GM21390 (cell line): Measurements from ENCODE around the gene PSORS1C2.
A peak's percentile ranks its signal among the peaks of the same experiment; 100 is the strongest.
"Not testable (repeated sequence)": the region's sequence is repeated elsewhere in the genome, so short reads cannot be mapped to it uniquely, and the experiment has no call there.

Experiments used
- ATAC-seq: cut with Tn5 transposase; IDR thresholded peaks from one replicate; pipeline ENCODE4 v1.9.1; 2021; ENCODE audit not compliant: unreplicated experiment

PSORS1C2 gene

GRCh38 chr6:31168606-31169005, 29.7 kb upstream of the PSORS1C2 start:
- ATAC-seq, result no peak

DNA sequence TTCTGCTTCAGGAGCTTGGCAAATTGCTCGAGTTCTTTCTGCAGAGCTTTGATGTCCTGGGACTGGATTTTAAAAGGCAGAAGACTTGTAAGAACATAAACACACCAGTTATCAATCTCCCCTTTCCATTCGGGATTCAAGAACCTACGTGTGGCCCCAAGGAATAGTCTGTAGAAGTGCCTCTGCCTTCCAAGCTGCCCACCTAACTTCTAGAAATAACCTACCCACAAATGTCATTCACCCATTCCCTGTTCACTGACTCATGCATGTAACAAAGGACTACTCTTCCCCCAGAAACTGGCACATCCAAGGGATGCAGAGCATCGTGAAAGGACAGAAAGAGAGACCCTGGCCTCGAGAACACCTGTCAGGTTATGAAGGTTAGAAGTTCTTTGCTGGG, 27.1 kb upstream of the PSORS1C2 start:
- ATAC-seq, result no peak

- peak; percentile 55 for ATAC-seq
Observed at GRCh38 chr6:31165064-31165832, 26.4 kb upstream of the PSORS1C2 start.

DNA sequence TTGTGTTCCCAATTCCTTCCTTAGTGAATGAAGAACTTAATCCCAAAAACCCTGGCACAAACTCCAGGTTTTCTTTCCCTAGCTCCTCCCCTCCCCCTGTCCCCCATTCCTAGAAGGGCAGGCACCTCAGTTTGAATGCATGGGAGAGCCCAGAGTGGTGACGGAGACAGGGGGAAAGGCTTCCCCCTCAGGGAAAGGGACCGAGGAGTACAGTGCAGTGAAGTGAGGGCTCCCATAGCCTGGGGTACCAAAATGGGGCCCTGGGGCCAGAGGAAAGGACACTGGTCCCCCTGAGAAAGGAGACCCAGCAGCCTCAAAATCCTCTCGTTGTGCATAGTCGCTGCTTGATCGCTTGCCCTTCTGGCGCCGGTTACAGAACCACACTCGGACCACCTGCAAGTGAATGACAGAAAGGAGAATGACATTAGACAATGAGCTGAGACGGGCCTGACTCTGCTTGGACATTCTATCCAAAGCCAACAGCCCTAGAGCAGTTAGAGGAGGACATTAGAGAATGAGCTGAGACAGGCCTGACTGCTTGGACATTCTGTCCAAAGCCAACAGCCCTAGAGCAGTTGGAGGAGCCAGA, 25.7 kb upstream of the PSORS1C2 start:
- not testable (repeated sequence) for ATAC-seq

DNA sequence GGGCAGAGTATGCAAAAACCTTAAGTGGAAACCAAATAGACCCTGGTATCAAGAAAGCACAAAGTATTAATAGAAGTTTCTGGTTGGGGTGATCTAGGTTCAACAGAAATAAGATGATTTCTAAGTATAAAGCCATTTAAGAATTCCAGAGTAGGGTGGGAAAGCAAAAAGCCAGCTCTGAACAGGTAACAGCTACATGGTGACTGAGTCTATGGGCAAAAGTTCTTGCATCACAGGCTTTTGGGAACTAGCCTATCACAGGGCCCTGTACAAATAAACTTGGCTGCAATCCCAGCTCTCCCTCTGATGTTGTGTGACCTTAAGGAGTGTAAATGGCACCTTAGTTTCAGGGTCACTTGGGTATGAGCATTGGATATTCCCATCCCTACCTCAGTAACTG, 25.1 kb upstream of the PSORS1C2 start:
- ATAC-seq, result no peak

DNA sequence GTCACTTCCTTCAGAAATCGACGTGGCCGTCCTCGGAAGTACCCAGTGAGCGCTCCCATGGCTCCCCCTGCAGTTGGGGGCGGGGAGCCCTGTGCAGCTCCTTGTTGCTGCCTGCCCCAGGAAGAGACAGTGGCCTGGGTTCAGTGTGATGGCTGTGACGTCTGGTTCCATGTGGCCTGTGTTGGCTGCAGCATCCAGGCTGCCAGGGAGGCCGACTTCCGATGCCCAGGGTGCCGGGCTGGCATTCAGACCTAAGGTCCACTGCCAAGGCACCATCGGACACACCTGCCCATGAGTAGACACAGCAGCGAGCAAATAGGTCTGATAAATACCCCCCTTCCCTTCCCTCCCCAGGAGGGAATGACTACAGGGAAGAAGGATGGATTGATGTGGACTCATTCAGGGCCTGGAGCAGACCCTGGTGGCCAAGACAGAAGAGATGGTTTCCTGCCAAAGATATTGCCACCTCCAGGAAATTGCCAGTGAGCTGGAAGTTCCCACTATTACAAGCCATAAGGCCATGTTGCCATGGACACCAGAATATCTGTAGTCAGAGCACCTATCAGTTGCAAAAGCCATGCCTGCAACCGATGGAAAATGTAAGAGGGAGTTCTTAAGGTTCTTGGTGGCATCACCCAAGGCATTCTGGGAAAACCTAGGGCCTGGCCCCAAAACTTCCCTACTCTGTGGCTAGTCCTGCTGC, 23.7 kb upstream of the PSORS1C2 start:
- no peak for ATAC-seq

DNA sequence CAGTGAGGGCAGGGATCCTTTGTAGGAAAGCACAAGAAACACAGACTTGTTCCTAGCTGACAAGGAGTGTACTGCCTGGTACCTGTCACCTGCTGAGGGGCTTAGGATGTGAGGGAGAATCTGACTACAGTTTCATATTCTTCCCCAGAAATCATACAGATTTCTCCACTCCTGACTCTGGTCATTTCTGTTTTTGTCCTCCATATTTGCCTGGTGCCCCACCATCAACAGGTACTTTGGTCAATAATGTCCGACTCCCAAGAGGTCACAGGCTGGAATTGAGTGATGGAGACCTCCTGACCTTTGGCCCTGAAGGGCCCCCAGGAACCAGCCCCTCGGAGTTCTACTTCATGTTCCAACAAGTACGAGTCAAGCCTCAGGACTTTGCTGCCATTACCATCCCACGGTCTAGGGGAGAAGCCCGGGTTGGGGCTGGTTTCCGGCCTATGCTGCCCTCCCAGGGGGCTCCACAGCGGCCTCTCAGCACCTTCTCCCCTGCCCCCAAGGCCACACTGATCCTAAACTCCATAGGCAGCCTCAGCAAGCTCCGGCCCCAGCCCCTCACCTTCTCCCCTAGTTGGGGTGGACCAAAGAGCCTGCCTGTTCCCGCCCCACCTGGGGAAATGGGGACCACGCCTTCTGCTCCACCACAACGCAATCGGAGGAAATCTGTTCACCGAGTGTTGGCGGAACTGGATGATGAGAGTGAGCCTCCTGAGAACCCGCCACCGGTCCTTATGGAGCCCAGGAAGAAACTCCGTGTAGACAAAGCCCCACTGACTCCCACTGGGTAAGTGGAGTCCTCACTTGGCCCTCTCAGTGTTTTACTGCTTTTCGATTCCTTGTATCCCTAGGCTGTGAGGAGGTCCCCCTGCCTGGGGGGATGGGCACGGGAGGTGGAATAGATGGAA, 22.6 kb upstream of the PSORS1C2 start:
- no peak for ATAC-seq

DNA sequence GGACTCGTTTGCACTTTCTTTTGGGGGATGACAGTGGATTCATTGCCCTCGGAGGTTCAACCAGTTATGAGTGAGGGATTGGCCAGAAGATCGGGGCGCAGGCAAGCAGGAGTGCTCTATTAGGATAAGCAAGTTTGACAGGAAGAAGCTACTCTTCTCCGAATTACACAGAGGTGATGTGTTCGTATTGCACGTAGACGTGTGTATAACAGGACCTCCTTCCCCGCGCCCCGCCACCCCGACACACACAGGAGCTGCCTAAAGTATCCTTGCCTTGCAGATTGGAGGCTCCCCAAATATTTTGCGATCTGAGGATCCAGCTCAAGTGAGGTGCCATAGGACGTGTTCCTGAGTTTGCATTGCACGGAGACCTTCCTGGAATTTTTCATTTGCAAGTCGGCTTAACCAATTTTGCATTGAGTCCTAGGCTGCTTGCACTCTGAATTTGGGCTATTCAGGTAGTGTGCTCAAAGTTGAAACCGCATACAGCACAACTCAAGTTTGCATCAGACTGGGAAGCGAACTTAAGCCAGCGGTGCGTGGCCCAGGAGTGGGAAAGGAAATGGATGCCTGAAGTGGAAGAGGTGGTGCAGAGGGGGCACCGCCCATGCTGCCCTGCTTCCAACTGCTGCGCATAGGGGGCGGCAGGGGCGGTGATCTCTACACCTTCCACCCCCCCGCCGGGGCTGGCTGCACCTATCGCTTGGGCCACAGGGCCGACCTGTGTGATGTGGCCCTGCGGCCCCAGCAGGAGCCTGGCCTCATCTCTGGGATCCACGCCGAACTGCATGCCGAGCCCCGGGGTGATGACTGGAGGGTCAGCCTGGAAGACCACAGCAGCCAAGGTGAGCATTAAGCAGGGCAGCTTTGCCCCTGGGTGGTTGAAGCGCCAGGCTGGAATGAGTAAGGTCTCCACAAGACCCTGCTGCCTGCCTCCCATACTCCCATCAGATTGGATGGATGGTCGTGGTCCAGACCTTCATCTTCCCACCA, 20.3 kb upstream of the PSORS1C2 start:
- ATAC-seq, result no peak

GRCh38 chr6:31158140-31158862, 19.4 kb upstream of the PSORS1C2 start, which contains the start of gene TCF19:
TCF19 (plus strand) TSS chr6:31158589; CDS start chr6:31159470, 881 bp downstream.
- ATAC-seq, result peak; percentile 79

- ATAC-seq, result no peak
Observed at GRCh38 chr6:31157513-31158139, 18.8 kb upstream of the PSORS1C2 start, which contains the start of gene CCHCR1. CCHCR1 (minus strand) TSS chr6:31157802; CDS start chr6:31157600, 202 bp downstream.

DNA sequence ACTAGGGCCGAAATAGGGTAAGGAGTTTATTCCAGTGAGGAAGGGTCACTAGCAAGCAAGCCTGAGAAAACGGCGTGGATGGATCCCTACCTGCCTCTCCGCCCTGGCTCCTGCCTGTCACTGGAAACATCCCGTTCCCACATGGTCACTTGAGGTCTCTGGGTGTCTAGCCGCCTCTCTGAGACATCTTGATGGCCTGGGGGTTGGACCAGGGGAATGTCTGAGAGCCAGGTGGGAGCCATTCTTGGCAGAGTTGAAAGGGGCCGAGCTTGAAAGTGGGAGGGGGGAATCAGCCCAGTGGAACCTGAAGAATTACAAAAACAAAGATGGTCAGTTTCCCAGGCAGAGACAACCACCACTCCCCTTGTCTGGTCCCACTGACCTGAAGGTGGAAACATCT, 17.8 kb upstream of the PSORS1C2 start:
- no peak for ATAC-seq

DNA sequence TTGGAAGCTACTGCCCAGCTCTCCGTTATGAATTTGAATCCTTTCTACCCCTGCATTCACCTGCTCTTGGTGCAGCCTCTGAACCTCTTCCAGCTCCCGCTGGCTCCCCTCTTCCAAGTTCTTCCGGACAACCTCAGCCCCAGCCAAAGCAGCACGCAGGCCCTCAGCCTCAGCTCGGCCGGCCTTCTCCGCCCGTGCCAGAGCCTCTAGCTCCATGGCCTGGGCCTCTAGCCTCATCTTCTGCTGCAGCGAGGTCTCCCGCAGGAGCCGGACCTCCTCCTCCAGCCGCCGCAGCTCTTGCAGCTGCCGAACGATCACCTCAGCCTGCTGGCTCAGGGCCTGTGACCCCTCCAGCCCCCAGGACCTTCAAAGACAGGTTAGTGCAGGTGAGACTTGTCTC, 15.6 kb upstream of the PSORS1C2 start:
- no peak for ATAC-seq

- no peak for ATAC-seq
Observed at GRCh38 chr6:31152781-31153180, 13.9 kb upstream of the PSORS1C2 start.

DNA sequence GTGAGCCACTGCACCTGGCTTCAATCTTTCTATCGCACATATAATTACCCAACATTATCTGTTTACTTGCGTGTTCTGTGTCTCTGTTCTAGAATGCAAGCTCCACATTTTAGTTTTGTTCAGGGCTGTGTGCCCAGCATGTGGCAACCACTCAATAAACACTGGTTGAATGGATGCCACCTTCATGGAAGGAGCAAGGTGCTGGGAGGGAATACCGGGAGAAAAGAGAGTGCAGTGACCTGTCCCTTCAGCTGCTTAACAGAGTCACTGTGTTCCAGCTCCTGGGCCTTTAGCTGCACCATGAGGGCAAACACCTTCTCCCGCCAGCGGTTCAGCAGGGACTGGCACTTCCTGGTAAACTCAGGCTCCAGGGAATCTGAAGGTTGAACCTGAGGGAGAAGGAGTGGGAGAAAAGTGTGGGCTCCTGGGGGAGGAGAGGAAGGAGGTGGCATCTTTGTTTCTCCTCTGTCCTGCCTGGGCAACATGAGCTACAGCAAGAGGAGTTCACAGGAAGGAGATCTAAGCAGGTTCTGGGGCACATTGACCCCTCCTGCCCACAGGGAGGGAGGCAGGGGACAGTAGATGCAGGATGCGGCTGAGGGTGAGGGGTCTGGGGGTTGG, 11.1 kb upstream of the PSORS1C2 start:
- no peak for ATAC-seq

- no peak for ATAC-seq
Observed at GRCh38 chr6:31145386-31145785, 6.5 kb upstream of the PSORS1C2 start.

GRCh38 chr6:31144970-31145340, 6.1 kb upstream of the PSORS1C2 start:
- no peak for ATAC-seq

GRCh38 chr6:31144296-31144969, 5.6 kb upstream of the PSORS1C2 start:
- ATAC-seq, result no peak

GRCh38 chr6:31143148-31143547, 4.3 kb upstream of the PSORS1C2 start:
- ATAC-seq, result no peak
